Progenitor cell of endocrine pancreas (in vitro differentiated cells): ENCODE data around the gene PIK3IP1. TPM values are rescaled to one million over a fixed set of nuclear protein-coding genes. Genes with fewer than 3 reads are reported as not detected.

Experiments used
- DNase-seq: peaks from one replicate; pipeline ENCODE4 v3.0.0; 2021; ENCODE audit warnings: low spot score; ENCODE audit not compliant: unreplicated experiment
- H3K27ac Mint-ChIP-seq: 2 replicates; pipeline ENCODE4 v1.8.0; 2021; ENCODE audit warnings: mild to moderate bottlenecking, moderate library complexity, mixed read lengths
- H3K27me3 Mint-ChIP-seq: 2 replicates; pipeline ENCODE4 v1.8.0; 2021; ENCODE audit warnings: mixed read lengths
- H3K36me3 Mint-ChIP-seq: 2 replicates; pipeline ENCODE4 v1.8.0; 2022; ENCODE audit warnings: mixed read lengths; ENCODE audit not compliant: insufficient read depth
- H3K4me1 Mint-ChIP-seq: 2 replicates; pipeline ENCODE4 v1.8.0; 2021; ENCODE audit warnings: low read depth, mixed read lengths
- H3K4me3 Mint-ChIP-seq: 2 replicates; pipeline ENCODE4 v1.8.0; 2021; ENCODE audit warnings: low read depth, mild to moderate bottlenecking, moderate library complexity, mixed read lengths
- H3K9me3 Mint-ChIP-seq: 2 replicates; pipeline ENCODE4 v1.8.0; 2021; ENCODE audit warnings: low read depth, mixed read lengths
- CTCF ChIP-seq: fragments of 200-600 bp; sonication (generic); IDR thresholded peaks from one replicate; pipeline ENCODE4 v1.5.0; 2021; ENCODE audit warnings: antibody characterized with exemption, mild to moderate bottlenecking; ENCODE audit not compliant: unreplicated experiment
- total RNA-seq: library from RNA; stranded (reverse); gene quantifications from 2 replicates; pipeline ENCODE4 v1.2.1, GENCODE V29; 2021

The PIK3IP1 gene
- total RNA-seq, 1 donor from 2014 or later: 7.6 TPM

GRCh38 chr22:31274017-31274416, 18.3 kb downstream of the PIK3IP1 start:
- Mint-ChIP-seq H3K27me3 (no peaks in the 10 kb centered on the region), H3K4me1 (peaks cover 13% of the 10 kb centered on the region), H3K36me3 (peaks cover 17% of the 10 kb centered on the region), H3K9me3 (no peaks in the 10 kb centered on the region), H3K27ac (no peak overlapping the region), H3K4me3 (no peak overlapping the region)
- DNase-seq: no peak
- no peak for TF ChIP-seq CTCF

- Mint-ChIP-seq H3K4me1 (peaks cover 13% of the 10 kb centered on the region), H3K9me3 (no peaks in the 10 kb centered on the region), H3K27ac (no peak overlapping the region), H3K36me3 (peaks cover 25% of the 10 kb centered on the region), H3K27me3 (no peaks in the 10 kb centered on the region), H3K4me3 (no peak overlapping the region)
- DNase-seq: peak; percentile 30
- TF ChIP-seq CTCF: peak; percentile 71
These were observed 19.5 kb downstream of the PIK3IP1 start for GRCh38 chr22:31272522-31273446.

- TF ChIP-seq CTCF: no peak
- peak overlapping the region; percentile 13 for H3K27ac Mint-ChIP-seq
- H3K27me3 Mint-ChIP-seq: no peaks in the 10 kb centered on the region
- H3K36me3 Mint-ChIP-seq: peaks cover 25% of the 10 kb centered on the region
- no peak for DNase-seq
- H3K9me3 Mint-ChIP-seq: no peaks in the 10 kb centered on the region
- H3K4me1 Mint-ChIP-seq: peaks cover 13% of the 10 kb centered on the region
- H3K4me3 Mint-ChIP-seq: no peak overlapping the region
These were observed 20.8 kb downstream of the PIK3IP1 start for GRCh38 chr22:31271485-31271884.

GRCh38 chr22:31271026-31271425, 21.3 kb downstream of the PIK3IP1 start:
- Mint-ChIP-seq H3K9me3 (no peaks in the 10 kb centered on the region), H3K27me3 (no peaks in the 10 kb centered on the region), H3K4me1 (peaks cover 13% of the 10 kb centered on the region), H3K4me3 (no peak overlapping the region), H3K36me3 (peaks cover 25% of the 10 kb centered on the region), H3K27ac (peak overlapping the region; percentile 13)
- no peak for DNase-seq
- TF ChIP-seq CTCF: no peak

- H3K9me3 Mint-ChIP-seq: no peaks in the 10 kb centered on the region
- no peak for DNase-seq
- peaks cover 11% of the 10 kb centered on the region for H3K4me1 Mint-ChIP-seq
- H3K27ac Mint-ChIP-seq: no peak overlapping the region
- peaks cover 24% of the 10 kb centered on the region for H3K36me3 Mint-ChIP-seq
- H3K4me3 Mint-ChIP-seq: no peak overlapping the region
- no peak for TF ChIP-seq CTCF
- H3K27me3 Mint-ChIP-seq: no peaks in the 10 kb centered on the region
These were observed 22.3 kb downstream of the PIK3IP1 start for GRCh38 chr22:31269892-31270579.
